Lower leg skin (tissue), 3 donors: ENCODE data around the gene SLC44A4.
"Not testable (repeated sequence)": the region's sequence is repeated elsewhere in the genome, so short reads cannot be mapped to it uniquely, and the experiment has no call there.

Experiments
- POLR2A ChIP-seq, 2 donors: fragments of 450-650 bp; IDR thresholded peaks; one replicate each; pipeline ENCODE4 v1.6.1; 2016 to 2017; ENCODE audit warnings: antibody characterized with exemption in 2 of 2, mild to moderate bottlenecking in 1 of 2, moderate library complexity in 1 of 2
- TF ChIP-seq, protein P1 (sequence below), 3 donors: fragments of 450-650 bp; IDR thresholded peaks; one replicate each; pipeline ENCODE4 v1.5.1; 2016; ENCODE audit warnings: antibody characterized with exemption in 3 of 3, mild to moderate bottlenecking in 3 of 3, moderate library complexity in 2 of 3

DNA sequence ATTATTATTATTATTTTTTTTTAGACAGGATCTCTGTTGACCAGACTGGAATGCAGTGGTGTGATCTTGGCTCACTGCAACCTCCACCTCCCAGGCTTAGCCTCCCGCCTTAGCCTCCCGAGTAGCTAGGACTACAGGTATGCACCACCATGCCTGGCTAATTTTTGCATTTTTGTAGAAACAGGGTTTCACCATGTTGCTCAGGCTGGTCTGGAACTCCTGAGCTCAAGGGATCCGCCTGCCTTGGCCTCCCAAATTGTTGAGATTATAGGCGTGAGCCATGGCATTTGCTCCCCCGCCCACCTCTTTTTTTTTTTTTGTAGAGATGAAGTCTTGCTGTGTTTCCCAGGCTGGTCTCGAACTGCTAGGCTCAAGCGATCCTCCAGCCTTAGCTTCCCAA lies 30.5 kb upstream of the SLC44A4 start:
- TF ChIP-seq POLR2A (IDR thresholded peaks at IDR 0.05), result not testable (repeated sequence)
- TF ChIP-seq, protein P1, sequence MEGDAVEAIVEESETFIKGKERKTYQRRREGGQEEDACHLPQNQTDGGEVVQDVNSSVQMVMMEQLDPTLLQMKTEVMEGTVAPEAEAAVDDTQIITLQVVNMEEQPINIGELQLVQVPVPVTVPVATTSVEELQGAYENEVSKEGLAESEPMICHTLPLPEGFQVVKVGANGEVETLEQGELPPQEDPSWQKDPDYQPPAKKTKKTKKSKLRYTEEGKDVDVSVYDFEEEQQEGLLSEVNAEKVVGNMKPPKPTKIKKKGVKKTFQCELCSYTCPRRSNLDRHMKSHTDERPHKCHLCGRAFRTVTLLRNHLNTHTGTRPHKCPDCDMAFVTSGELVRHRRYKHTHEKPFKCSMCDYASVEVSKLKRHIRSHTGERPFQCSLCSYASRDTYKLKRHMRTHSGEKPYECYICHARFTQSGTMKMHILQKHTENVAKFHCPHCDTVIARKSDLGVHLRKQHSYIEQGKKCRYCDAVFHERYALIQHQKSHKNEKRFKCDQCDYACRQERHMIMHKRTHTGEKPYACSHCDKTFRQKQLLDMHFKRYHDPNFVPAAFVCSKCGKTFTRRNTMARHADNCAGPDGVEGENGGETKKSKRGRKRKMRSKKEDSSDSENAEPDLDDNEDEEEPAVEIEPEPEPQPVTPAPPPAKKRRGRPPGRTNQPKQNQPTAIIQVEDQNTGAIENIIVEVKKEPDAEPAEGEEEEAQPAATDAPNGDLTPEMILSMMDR (IDR thresholded peaks at IDR 0.05), result not testable (repeated sequence)
